GM12801 (cell line): ENCODE measurements around the gene CCL4.
"Not testable (repeated sequence)": the region's sequence is repeated elsewhere in the genome, so short reads cannot be mapped to it uniquely, and the experiment has no call there.

Source experiments
- CTCF ChIP-seq: IDR thresholded peaks from one replicate; pipeline ENCODE4 v1.5.1; 2011; ENCODE audit warnings: control low read depth; ENCODE audit not compliant: insufficient read length; ENCODE audit errors: extremely low read depth

The CCL4 gene

GRCh38 chr17:36103401-36103975 is at the start of gene CCL4:
Gene CCL4, plus strand, starts transcription at chr17:36103827. Its CDS starts 79 bp downstream, at chr17:36103906.
- not testable (repeated sequence) for TF ChIP-seq CTCF

GRCh38 chr17:36055171-36055570 is 48.5 kb upstream of the CCL4 start:
- no peak for TF ChIP-seq CTCF

GRCh38 chr17:36055921-36056520 is 47.6 kb upstream of the CCL4 start:
- TF ChIP-seq CTCF, result no peak

- TF ChIP-seq CTCF, result no peak
These were observed 45.7 kb upstream of the CCL4 start for GRCh38 chr17:36057911-36058310.

- TF ChIP-seq CTCF, result no peak
These were observed 44.2 kb upstream of the CCL4 start for GRCh38 chr17:36059406-36059805.

GRCh38 chr17:36060816-36061215 is 42.8 kb upstream of the CCL4 start:
- TF ChIP-seq CTCF, result no peak

GRCh38 chr17:36063786-36064541 is 39.7 kb upstream of the CCL4 start, which contains the start of gene CCL18:
Gene CCL18, plus strand, starts transcription at chr17:36064272. Its CDS starts 71 bp downstream, at chr17:36064343.
- TF ChIP-seq CTCF, result no peak
